Astrocyte (in vitro differentiated cells and primary cell): Measurements from ENCODE around the gene KIF26B. TPM values are rescaled to one million over a fixed set of nuclear protein-coding genes. Genes with fewer than 3 reads are reported as not detected.

Source experiments
- DNase-seq: peaks from one replicate; pipeline ENCODE4 v3.0.0-alpha.2; 2010; ENCODE audit warnings: low read depth
- FAIRE-seq: peaks from 2 replicates; lab custom pipeline; 2011; peaks lifted over from hg19 to GRCh38; lab: Jason Lieb, UNC
- H2AFZ ChIP-seq: 2 replicates; pipeline ENCODE4 v1.6.0; 2012; ENCODE audit warnings: low read depth, low read length, inconsistent platforms
- H3K27ac ChIP-seq: 2 replicates; pipeline ENCODE4 v1.5.1; 2011; ENCODE audit warnings: low read depth, low read length, inconsistent platforms
- H3K27me3 ChIP-seq: 2 replicates; pipeline ENCODE4 v1.6.0; 2011; ENCODE audit warnings: low read length, inconsistent platforms; ENCODE audit not compliant: insufficient read depth
- H3K36me3 ChIP-seq: 2 replicates; pipeline ENCODE4 v1.5.1; 2011; ENCODE audit warnings: low read length, inconsistent platforms; ENCODE audit not compliant: insufficient read depth
- H3K4me1 ChIP-seq: 2 replicates; pipeline ENCODE4 v1.5.1; 2011; ENCODE audit warnings: low read length, inconsistent platforms; ENCODE audit not compliant: insufficient read depth
- H3K4me2 ChIP-seq: 2 replicates; pipeline ENCODE4 v1.6.0; 2012; ENCODE audit warnings: low read length, inconsistent platforms
- H3K4me3 ChIP-seq: 2 replicates; pipeline ENCODE4 v1.5.1; 2011; ENCODE audit warnings: low read depth, mild to moderate bottlenecking, low read length, inconsistent platforms; ENCODE audit not compliant: insufficient read depth
- H3K79me2 ChIP-seq: 2 replicates; pipeline ENCODE4 v1.6.0; 2012; ENCODE audit warnings: mild to moderate bottlenecking, low read length, inconsistent platforms; ENCODE audit not compliant: insufficient read depth
- H3K9ac ChIP-seq: 2 replicates; pipeline ENCODE4 v1.6.0; 2012; ENCODE audit warnings: mild to moderate bottlenecking, low read length, inconsistent platforms
- H3K9me3 ChIP-seq: 2 replicates; pipeline ENCODE4 v1.5.1; 2012; ENCODE audit warnings: low read depth, mild to moderate bottlenecking, low read length, inconsistent platforms; ENCODE audit not compliant: insufficient read depth
- H4K20me1 ChIP-seq: 2 replicates; pipeline ENCODE4 v1.6.0; 2012; ENCODE audit warnings: low read length, inconsistent platforms; ENCODE audit not compliant: insufficient read depth
- H3K27ac Mint-ChIP-seq: one replicate; pipeline ENCODE4 v1.8.0; 2021; ENCODE audit warnings: mild to moderate bottlenecking, mixed read lengths; ENCODE audit not compliant: unreplicated experiment
- H3K27me3 Mint-ChIP-seq: one replicate; pipeline ENCODE4 v1.8.0; 2021; ENCODE audit warnings: low read depth, mixed read lengths; ENCODE audit not compliant: unreplicated experiment
- H3K36me3 Mint-ChIP-seq: one replicate; pipeline ENCODE4 v1.8.0; 2021; ENCODE audit warnings: low read depth, mixed read lengths; ENCODE audit not compliant: unreplicated experiment
- H3K4me1 Mint-ChIP-seq: one replicate; pipeline ENCODE4 v1.8.0; 2021; ENCODE audit warnings: low read depth, mixed read lengths; ENCODE audit not compliant: unreplicated experiment
- H3K4me3 Mint-ChIP-seq: one replicate; pipeline ENCODE4 v1.8.0; 2021; ENCODE audit warnings: mild to moderate bottlenecking, moderate library complexity, mixed read lengths; ENCODE audit not compliant: unreplicated experiment
- H3K9me3 Mint-ChIP-seq: one replicate; pipeline ENCODE4 v1.8.0; 2021; ENCODE audit warnings: mild to moderate bottlenecking, mixed read lengths; ENCODE audit not compliant: unreplicated experiment
- CTCF ChIP-seq: IDR thresholded peaks from 2 replicates; pipeline ENCODE4 v1.5.1; 2011; ENCODE audit warnings: low read depth, mild to moderate bottlenecking, inconsistent platforms, low read length, moderate library complexity; ENCODE audit not compliant: insufficient read depth
- EZH2 ChIP-seq: IDR thresholded peaks from 2 replicates; pipeline ENCODE4 v1.6.1; 2012; ENCODE audit warnings: mild to moderate bottlenecking, low read length, inconsistent platforms; ENCODE audit not compliant: insufficient read depth
- total RNA-seq: library from RNA; stranded (reverse); gene quantifications from 2 replicates; pipeline ENCODE4 v1.2.1, GENCODE V29; 2021

Gene KIF26B
- total RNA-seq, 1 donor from 2014 or later = 6.8 TPM

DNA sequence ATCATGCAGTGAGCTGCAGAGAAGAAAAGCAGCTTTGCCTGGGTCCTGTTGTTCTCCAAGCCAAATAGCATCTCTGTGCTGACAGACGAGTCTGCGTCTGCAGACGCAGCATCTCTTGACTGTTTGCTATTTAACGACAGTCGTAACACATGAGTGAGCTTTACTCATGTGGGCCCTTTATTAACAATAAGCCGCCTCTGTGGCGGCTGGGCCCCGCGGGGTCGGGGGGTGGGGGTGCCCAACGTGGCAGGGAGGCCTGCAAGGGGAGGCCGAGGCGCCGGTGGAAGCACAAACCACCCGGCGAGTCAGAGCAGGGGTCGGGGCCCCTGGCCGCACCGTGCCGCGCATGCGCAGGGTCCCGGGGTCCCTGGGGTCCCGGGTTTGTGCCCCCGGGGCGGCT lies 435.1 kb downstream of the KIF26B start:
- H3K4me3 Mint-ChIP-seq = no peak overlapping the region
- H3K4me3 ChIP-seq = no peak overlapping the region
- H3K27ac ChIP-seq = no peak overlapping the region
- H3K9ac ChIP-seq = no peak overlapping the region
- no peak overlapping the region for H2AFZ ChIP-seq
- FAIRE-seq = no peak
- peaks cover 11% of the 10 kb centered on the region for H3K4me1 Mint-ChIP-seq
- H3K4me1 ChIP-seq = peaks cover 12% of the 10 kb centered on the region
- peaks cover 4% of the 10 kb centered on the region for H3K36me3 Mint-ChIP-seq
- H3K27me3 Mint-ChIP-seq = peaks cover 4% of the 10 kb centered on the region
- H4K20me1 ChIP-seq = no peaks in the 10 kb centered on the region
- no peaks in the 10 kb centered on the region for H3K79me2 ChIP-seq
- TF ChIP-seq CTCF (no peak), EZH2 (no peak)
- no peaks in the 10 kb centered on the region for H3K27me3 ChIP-seq
- no peak for DNase-seq
- no peak overlapping the region for H3K4me2 ChIP-seq
- no peaks in the 10 kb centered on the region for H3K9me3 ChIP-seq
- peaks cover 6% of the 10 kb centered on the region for H3K9me3 Mint-ChIP-seq
- H3K27ac Mint-ChIP-seq = no peak overlapping the region
- no peaks in the 10 kb centered on the region for H3K36me3 ChIP-seq

DNA sequence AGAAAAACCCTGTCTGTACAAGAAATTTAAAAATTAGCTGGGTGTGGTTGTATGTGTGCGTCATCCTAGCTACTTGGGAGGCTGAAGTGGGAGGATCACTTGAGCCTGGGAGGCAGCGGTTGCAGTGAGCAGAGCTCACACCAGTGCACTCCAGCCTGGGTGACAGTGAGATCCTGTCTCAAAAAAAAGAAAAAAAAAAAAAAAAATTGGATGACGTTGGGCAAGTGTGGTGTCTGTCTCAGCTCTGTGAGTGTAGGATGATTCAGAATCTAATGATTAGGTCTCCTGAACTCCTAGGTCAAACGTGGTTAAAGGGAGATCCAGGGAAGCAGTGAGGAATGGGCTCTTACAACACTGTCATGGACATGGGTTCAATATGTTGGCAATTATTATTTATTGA lies 435.9 kb downstream of the KIF26B start:
- Histone ChIP-seq H3K36me3 (no peaks in the 10 kb centered on the region), H3K9me3 (no peaks in the 10 kb centered on the region), H3K4me3 (no peak overlapping the region), H3K4me2 (no peak overlapping the region), H3K9ac (no peak overlapping the region), H3K27ac (no peak overlapping the region), H3K4me1 (peaks cover 5% of the 10 kb centered on the region), H4K20me1 (no peaks in the 10 kb centered on the region), H2AFZ (no peak overlapping the region), H3K79me2 (no peaks in the 10 kb centered on the region), H3K27me3 (no peaks in the 10 kb centered on the region)
- peaks cover 4% of the 10 kb centered on the region for H3K27me3 Mint-ChIP-seq
- H3K4me3 Mint-ChIP-seq = no peak overlapping the region
- peaks cover 4% of the 10 kb centered on the region for H3K36me3 Mint-ChIP-seq
- DNase-seq (no peak), FAIRE-seq (no peak)
- H3K27ac Mint-ChIP-seq = no peak overlapping the region
- TF ChIP-seq CTCF (no peak), EZH2 (no peak)
- peaks cover 9% of the 10 kb centered on the region for H3K4me1 Mint-ChIP-seq
- H3K9me3 Mint-ChIP-seq = peaks cover 6% of the 10 kb centered on the region

- TF ChIP-seq CTCF (no peak), EZH2 (no peak)
- Histone ChIP-seq H3K27me3 (no peaks in the 10 kb centered on the region), H3K27ac (no peak overlapping the region), H3K9me3 (no peaks in the 10 kb centered on the region), H3K4me2 (no peak overlapping the region), H3K4me1 (no peaks in the 10 kb centered on the region), H3K4me3 (no peak overlapping the region), H3K9ac (no peak overlapping the region), H4K20me1 (no peaks in the 10 kb centered on the region), H3K36me3 (no peaks in the 10 kb centered on the region), H3K79me2 (no peaks in the 10 kb centered on the region), H2AFZ (no peak overlapping the region)
- peaks cover 4% of the 10 kb centered on the region for H3K27me3 Mint-ChIP-seq
- H3K4me3 Mint-ChIP-seq = no peak overlapping the region
- peaks cover 2% of the 10 kb centered on the region for H3K4me1 Mint-ChIP-seq
- no peak for DNase-seq
- no peak for FAIRE-seq
- no peak overlapping the region for H3K27ac Mint-ChIP-seq
- H3K36me3 Mint-ChIP-seq = peaks cover 4% of the 10 kb centered on the region
- H3K9me3 Mint-ChIP-seq = peaks cover 6% of the 10 kb centered on the region
Measured at GRCh38 chr1:245591346-245592188, 436.8 kb downstream of the KIF26B start.
